HG03565 (cell line): Measurements from ENCODE around the gene NVL.
"Not testable (repeated sequence)": the region's sequence is repeated elsewhere in the genome, so short reads cannot be mapped to it uniquely, and the experiment has no call there.

Experiments
- ATAC-seq: cut with Tn5 transposase; IDR thresholded peaks from one replicate; pipeline ENCODE4 v1.9.1; 2021; ENCODE audit warnings: mild to moderate bottlenecking, moderate library complexity; ENCODE audit not compliant: unreplicated experiment

Gene NVL

DNA sequence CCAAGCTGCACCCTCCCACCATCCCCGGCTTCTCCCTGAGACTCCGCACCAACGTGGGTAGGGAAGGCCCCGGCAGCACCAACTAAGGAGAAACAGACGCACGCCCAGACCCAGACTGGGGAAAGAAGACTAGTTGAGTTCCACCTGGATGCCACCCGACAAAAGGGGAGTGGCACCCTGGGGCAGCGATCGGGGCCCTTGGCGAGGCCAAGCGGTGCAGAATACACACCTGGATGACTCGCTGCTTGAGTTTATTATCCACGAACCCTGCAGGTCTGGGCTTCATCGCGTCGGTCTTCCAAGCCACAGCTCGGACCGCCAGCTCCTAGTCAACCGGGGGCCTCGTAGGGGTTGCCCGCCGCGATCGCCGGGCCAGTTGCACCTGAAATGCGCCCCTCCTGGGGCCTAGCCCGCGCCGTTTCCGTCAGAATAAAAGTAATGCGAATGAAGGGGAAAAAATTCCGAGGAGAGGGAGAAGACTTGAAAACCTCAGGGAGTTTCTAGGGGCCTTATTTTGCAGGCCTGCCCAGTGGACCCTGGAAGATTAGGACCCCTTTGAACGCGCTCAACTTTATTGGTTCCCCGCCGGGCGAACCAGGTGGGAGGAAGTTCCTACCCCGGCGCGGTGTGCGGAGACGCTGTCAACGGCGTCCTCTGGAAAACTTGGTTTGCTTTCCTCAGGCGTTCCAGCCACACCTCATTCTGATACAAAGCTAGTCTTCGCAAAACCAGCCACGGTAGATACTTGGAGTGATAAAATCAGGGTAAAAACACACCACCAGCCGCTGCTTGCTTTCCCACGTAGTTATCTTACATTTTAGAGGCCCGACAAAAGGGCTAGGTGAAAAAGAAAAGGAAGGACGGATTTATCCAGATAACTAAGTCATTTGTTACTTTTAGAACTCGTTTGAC lies at the start of gene NVL:
Gene NVL, minus strand, starts transcription at position 331 of the 912 bp plus-strand sequence. Its CDS starts 45 bp downstream, at position 286.
- ATAC-seq: peak; percentile 46

DNA sequence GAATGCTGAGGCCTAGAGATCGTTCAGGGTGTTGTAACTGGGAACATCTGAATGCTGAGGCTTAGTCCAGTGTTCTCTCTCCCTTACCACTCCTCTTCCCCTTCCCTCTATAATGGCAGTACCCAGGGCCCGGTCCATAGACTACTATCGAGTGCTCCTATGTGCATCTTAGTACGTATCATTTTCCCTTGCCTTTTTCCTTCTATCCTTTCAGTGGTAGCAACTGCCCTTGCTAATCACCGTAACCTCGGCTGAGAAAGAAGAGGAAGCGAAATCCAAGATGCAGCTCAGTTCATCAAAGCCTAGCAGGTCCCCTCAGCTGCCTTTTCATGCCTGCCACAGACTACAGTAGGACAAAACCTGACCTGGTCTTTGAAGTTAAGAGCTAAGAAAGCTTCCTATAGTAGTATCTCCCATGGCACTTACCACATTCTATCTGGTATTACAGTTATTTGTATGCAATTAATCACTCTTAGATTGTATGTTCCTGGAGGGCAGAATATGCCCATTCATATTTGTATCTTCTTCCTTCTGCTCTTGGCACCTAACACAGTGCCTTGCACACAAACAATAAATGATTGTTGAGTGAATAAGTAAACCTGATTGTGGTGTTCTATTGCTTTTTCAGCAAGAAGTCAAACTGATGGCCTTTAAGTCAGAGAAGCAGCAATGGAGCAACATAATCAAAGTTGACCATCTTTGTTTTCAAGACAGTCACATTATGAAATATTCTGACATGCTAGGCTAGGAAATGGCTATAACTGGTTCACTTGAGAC lies 49.1 kb upstream of the NVL start:
- ATAC-seq: no peak

DNA sequence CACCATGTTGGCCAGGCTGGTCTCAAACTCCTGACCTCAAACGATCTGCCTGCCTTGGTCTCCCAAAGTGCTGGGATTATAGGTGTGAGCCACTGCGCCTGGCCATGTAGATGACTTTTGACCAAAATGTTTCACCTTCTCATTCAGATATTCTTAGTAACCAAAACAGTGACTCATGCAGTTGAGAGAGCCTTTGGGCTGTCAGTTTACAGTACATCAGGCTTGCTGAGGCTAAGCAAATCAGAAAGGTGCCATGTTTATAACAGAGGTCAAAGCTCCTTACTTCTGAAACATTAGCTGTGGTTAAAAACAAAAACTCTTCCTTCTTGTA lies 47.7 kb upstream of the NVL start:
- peak; percentile 70 for ATAC-seq

DNA sequence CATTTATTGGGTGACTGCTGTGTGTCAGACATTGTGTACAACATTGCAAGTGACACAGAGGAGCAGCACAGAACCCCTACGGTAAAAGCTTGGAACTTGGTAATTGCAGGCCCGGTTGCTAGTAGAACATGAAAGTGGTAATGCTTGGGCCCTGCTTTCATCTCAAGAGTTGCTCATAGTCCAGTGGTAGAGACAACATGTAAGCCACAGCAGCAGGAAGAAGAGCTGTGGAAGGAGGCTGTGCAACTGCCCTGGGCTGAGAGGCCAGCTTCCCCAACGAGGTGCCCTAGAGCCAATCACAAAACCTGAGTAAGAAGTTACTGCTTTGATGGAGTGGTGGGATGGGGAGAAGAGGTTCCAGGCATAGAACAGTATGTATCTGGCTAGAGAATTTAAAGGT lies 45.1 kb upstream of the NVL start:
- ATAC-seq: no peak

DNA sequence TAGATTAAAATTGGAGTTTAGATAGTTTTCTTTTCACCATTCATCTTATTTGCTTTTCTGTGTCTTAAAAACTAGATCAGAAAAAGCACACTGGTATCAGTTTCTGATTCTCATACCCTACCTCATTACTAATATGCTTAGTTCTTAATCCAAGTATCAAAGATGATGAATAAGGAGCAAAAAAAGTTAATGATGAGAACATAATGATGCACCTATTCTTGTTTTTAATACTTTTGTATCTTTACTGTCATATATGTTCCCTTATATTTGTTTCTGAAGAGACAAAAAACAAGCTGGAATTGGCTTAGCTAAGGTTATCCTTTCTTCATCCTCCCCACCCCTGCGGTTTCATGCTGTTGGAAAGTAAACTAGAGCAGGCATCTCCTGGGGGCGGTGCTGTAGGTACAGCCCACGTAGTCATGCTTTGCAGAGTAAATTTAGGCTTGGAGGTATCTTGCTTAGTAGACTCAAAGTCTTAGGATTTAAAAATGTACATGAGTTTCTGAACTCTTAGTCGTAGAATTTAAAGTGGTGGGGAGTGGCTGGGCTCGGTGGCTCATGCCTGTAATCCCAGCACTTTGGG lies 43.1 kb upstream of the NVL start:
- no peak for ATAC-seq

DNA sequence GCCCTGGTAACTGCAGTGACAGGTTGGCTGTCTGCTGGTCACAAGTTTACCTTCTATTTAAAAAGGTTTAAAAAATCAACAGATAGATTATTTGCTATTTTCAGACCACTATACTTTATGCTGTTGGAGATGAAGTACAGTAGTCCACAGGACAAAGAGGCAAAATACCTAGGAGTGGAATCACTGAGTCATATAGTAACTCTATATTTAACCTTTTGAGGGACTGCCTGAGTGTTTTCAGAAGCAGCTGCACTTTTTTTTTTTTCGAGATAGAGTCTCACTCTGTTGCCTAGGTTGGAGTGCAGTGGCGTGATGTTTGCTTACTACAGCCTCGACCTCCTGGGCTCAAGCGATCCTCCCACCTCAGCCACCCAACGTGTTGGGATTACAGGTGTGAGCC lies 38.4 kb upstream of the NVL start:
- peak; percentile 91 for ATAC-seq

DNA sequence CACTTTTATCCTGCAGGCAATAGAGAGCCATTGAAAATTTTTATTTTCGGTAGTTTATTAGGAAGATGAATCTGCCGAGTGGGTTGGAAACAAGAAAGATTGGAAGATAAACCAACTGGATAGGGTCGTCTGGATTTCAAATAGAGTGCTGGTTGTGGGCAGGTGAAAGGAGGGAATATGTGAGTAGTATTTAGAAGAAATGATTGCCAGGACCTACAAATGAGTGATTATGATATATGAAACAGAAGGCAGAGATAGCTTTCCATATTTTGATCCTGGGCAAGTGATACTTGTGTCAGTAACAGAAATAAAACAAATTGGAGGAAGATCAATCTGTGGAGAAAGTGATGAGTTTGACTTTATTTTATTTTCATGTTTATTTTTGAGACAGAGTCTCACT lies 29.2 kb upstream of the NVL start:
- ATAC-seq: no peak

DNA sequence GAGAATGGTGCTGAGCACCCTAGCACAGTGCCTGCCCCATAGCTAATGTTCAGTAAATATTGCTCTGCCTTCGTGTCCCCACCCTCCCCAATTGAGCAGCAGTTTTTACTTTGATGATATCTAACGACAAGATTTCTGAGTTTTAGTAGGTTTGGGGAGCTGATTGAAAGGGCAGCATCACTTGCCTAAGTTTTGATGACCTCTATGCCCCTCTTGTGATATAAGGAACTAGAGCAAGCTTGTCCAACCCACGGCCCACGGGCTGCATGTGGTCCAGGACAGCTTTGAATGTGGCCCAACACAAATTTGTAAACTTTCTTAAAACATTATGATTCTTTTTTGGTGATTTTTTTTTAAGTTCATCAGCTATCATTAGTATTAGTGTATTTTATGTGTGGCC lies 28.3 kb upstream of the NVL start:
- no peak for ATAC-seq

DNA sequence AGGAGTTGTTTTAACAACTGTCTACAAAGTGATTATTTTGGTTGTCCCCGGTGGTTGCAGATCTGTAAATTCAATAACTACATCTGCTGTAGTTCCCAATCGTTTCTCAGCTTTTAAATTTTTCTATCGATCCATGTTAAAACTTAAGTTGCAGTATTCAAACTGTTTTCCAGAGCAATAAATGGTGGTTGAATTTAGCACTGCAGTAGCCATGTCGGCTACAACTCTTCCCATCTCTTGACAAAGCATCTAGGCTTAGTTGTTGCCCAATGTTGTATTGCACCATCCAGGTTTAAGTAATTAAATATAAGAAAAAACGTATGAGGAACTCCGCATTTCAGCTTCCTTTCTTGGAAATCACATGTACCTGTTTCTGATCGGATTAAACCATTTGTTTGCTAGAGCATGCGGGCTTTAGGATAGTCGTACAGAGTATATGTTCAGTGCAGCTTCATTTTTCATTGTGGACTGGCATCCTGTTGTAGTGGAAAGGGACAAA lies 27.7 kb upstream of the NVL start:
- no peak for ATAC-seq

DNA sequence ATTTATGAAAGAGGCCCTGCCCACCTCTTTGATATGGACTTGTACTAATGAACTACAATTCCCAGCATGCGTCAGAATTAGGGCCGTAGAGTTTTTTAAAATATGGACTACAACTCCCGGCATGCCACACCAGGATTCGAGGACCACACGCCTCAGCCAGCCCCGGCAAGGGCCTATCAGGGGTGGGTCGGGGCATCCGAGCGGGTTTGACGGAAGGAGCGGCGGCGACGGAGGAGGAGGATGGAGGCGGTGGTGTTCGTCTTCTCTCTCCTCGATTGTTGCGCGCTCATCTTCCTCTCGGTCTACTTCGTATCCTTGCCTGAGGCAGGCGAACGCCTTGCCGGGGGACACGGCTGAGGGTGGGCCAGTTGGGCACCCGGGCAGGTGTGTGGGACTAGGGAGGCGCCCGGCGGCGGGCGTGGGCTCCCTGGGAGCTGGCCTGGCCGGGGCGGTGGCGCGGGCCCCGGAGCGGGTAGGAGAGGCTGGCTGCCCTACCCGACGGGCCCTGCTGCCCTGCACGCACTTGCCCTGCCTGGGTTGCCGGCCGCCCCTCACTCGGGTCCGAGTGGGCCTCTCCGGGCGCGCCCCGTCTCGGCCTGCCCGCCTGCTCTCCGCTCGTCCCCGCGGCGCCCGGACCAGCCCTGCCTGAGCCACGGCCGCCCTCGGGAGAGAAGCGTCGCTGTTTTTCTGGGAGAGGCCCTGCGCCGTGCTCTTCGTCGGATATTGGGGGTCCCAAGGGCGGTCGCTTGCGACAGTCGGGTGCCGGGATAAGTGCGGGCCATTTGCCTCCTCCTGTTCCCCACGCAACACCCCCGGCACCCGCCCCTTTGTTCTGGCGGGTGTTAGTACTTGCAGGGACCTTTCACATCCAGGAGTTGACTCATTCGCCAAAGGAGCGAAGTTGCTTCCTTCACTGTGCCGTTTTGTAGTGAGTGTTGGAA lies 27.0 kb upstream of the NVL start, which contains the start of gene CNIH4:
Gene CNIH4, plus strand, starts transcription at position 195 of the 941 bp plus-strand sequence. Its CDS starts 46 bp downstream, at position 241.
- ATAC-seq: peak; percentile 96

DNA sequence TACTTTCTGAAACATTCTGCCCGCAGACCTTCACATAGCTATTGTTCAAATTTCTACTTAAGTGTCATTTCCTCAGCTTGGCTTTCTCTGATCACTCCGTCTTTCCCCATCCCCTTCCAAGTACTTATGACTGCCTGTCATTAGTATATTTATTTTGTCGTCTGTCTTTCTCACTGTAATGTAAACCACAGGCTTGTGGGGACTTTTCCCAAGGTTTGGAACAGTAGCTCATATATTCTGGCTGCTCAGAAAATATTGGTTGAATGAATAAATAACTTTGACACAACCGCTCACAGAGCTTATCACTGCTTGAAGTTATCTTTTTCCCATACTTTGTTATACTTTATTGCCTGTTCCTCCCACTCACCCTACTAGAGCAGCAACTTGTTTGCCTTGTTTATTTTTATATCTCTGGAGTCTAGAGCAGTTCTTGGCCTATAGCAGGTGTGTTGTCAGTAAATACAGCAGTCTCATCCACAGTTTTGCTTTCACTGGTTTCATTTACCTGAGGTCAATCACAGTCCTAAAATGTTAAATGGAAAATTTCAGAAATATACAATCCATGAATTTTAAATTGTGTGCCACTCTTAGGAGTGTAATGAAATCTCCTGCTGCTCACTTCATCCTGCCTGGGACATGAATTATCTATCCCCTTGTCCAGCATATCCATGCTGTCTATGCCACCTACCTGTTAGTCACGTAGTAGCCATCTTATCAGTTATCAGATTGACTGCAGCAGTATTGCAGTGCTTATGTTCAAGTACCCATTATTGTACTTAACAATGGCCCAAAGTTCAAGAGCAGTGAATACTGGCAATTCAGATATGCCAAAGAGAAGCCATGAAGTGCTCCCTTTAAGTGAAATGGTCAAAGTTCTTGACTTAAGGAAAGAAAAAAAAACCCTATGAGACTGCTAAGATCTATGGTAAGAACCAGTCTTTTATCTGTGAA lies 24.3 kb upstream of the NVL start:
- ATAC-seq: no peak

DNA sequence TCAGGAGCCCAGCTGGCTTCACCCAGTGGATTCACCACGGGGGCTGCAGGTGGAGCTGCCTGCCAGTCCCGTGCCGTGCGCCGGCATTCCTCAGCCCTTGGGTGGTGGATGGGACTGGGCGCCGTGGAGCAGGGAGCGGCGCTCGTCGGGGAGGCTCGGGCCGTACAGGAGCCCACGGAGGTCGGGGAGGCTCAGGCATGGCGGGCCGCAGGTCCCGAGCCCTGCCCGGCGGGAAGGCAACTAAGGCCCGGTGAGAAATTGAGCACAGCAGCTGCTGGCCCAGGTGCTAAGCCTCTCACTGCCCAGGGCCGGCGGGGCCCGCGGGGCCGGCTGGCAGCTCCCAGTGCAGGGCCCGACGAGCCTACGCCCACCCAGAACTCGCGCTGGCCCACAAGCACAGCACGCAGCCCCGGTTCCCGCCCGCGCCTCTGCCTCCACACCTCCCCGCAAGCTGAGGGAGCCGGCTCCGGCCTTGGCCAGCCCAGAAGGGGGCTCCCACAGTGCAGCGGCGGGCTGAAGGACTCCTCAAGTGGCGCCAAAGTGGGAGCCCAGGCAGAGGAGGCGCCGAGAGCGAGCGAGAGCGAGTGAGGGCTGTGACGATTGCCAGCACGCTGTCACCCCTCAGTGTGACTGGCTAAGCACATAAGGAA lies 22.6 kb upstream of the NVL start:
- not testable (repeated sequence) for ATAC-seq

DNA sequence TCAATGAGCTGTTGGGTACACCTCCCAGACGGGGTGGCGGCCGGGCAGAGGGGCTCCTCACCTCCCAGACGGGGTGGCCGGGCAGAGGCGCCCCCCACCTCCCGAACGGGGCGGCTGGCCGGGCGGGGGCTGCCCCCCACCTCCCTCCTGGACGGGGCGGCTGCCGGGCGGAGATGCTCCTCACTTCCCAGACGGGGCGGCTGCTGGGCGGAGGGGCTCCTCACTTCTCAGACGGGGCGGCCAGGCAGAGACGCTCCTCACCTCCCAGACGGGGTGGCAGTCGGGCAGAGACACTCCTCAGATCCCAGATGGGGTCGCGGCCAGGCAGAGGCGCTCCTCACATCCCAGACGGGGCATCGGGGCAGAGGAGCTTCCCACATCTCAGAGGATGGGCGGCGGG lies 19.7 kb upstream of the NVL start:
- ATAC-seq: not testable (repeated sequence)

DNA sequence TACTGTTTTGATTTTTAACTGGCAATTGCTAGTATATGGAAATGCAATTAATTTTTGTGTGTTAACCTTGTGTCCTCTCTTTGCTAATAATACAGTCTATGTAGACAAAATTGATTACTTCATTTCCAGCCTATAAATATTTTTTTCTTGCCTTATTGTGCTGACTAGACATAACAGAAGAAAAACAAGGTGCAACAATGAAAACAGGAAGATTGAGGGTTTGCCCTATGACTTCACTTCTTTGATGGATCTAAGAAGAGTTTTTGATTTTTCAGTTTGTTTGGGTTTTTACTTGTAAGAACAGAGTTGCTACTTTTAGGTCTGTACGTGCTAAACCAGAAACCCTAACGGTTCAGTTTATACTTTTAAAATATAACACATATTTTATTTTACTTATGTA lies 18.2 kb upstream of the NVL start:
- ATAC-seq: no peak

DNA sequence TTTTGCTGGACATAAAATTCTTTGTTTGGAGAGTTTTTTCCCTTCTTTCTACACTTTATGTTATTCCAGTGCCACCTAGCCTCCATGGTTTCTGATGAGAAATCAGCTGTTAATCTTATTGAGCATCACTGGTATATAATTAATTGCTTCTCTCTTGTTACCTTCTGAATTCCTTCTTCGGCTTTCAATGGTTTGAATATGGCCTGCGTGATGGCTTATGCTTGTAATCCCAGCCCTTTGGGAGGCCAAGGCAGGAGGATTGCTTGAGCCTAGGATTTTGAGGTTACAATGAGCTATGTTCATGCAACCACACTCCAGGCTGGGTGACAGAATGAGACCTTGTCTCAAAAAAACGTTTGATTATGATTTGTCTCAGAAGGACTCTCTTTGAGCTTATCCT lies 13.7 kb upstream of the NVL start:
- ATAC-seq: no peak

DNA sequence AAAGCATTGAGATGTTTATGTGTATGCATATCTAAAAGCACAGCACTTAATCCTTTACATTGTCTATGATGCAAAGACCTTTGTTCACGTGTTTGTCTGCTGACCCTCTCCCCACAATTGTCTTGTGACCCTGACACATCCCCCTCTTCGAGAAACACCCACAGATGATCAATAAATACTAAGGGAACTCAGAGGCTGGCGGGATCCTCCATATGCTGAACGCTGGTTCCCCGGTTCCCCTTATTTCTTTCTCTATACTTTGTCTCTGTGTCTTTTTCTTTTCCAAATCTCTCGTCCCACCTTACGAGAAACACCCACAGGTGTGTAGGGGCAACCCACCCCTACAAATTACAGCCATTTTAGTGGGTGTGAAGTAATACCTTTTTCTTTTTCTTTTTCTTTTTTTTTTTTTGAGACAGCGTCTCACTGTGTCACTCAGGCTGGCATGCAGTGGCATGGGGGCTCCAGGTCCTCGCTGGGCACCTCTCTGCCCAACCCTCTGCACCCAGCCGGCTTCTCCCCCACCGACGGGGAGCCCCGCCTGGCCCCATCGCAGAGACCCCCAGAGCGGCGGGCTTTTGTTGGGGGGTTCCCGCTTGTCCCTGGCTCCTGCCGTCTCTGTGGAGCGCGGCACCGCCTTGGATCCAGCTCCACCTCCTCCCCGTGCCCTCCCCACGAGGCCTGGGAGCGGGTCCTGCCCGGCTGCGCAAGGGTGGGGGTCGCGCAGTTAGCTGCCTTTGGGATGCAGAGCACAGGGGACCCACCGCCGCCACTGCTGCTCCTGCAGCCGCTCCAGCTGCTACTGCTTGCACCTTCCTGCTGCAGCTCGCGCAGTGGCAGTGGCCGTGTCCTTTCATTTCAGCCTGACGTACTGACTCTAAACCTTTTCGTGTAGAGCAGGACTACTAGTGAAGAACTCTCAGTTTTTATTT lies 10.7 kb upstream of the NVL start:
- not testable (repeated sequence) for ATAC-seq

DNA sequence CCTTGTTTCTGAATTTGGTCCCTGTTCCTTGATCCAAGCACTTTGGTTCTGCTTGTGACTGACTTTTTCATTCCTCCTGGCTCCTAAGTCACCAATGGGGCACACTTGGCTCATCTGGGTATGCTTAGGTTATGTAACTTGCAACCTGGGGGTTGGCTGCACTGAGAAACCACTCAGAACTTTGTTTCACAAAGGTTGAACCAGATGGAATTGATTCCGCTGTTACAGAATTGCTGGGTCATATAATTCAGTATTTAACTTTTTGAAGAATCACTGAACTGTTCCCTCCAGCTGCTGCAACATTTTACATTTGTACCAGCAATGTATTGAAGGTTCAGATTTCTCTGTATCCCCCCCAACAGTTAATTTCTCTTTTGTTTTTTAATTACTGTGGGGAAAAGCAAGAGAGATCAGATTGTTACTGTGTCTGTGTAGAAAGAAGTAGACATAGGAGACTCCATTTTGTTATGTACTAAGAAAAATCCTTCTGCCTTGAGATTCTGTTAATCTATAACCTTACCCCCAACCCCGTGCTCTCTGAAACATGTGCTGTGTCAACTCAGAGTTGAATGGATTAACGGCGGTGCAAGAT lies 9.6 kb upstream of the NVL start:
- ATAC-seq: no peak
